Tibial nerve (tissue), 4 donors: ENCODE measurements around the gene LMO4.

Experiments
- EP300 ChIP-seq, 2 donors: sonication (generic); formaldehyde crosslinking; IDR thresholded peaks; one replicate each; pipeline ENCODE4 v1.6.1; 2017; ENCODE audit warnings: antibody characterized with exemption in 2 of 2, mild to moderate bottlenecking in 1 of 2
- POLR2A ChIP-seq, 2 donors: fragments of 450-650 bp; IDR thresholded peaks; one replicate each; pipeline ENCODE4 v1.6.1; 2017; ENCODE audit warnings: antibody characterized with exemption in 2 of 2, mild to moderate bottlenecking in 2 of 2, moderate library complexity in 2 of 2
- TF ChIP-seq, protein P1 (sequence below), 5 experiments: fragments of 200-600 bp in 3 of 5; fragments of 450-650 bp in 2 of 5; sonication (generic) in 3 of 5; IDR thresholded peaks; one replicate each; pipeline ENCODE4 v1.5.1; 2016 to 2019; ENCODE audit warnings: antibody characterized with exemption in 5 of 5, mild to moderate bottlenecking in 3 of 5, moderate library complexity in 2 of 5

- TF ChIP-seq, protein P1, sequence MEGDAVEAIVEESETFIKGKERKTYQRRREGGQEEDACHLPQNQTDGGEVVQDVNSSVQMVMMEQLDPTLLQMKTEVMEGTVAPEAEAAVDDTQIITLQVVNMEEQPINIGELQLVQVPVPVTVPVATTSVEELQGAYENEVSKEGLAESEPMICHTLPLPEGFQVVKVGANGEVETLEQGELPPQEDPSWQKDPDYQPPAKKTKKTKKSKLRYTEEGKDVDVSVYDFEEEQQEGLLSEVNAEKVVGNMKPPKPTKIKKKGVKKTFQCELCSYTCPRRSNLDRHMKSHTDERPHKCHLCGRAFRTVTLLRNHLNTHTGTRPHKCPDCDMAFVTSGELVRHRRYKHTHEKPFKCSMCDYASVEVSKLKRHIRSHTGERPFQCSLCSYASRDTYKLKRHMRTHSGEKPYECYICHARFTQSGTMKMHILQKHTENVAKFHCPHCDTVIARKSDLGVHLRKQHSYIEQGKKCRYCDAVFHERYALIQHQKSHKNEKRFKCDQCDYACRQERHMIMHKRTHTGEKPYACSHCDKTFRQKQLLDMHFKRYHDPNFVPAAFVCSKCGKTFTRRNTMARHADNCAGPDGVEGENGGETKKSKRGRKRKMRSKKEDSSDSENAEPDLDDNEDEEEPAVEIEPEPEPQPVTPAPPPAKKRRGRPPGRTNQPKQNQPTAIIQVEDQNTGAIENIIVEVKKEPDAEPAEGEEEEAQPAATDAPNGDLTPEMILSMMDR (IDR thresholded peaks at IDR 0.05), result no peak
- TF ChIP-seq POLR2A (IDR thresholded peaks at IDR 0.05), result no peak
- TF ChIP-seq EP300 (IDR thresholded peaks at IDR 0.05), result no peak
Observed at GRCh38 chr1:87389011-87389410, 60.3 kb downstream of the LMO4 start.
